Measurements from ENCODE around the gene WNT2B. TPM values are rescaled to one million over a fixed set of nuclear protein-coding genes. Genes with fewer than 3 reads are reported as not detected.

WNT2B gene
- total RNA-seq, 1 donor from 2014 or later, result 18.5 TPM

- H2AFZ ChIP-seq (ENCODE audit: low read depth, low read length), result no peak overlapping the region
- peaks cover 24% of the 10 kb centered on the region for H3K36me3 Mint-ChIP-seq (ENCODE audit: low read depth, unreplicated experiment)
- H4K20me1 ChIP-seq (ENCODE audit: insufficient read depth, low read length), result no peaks in the 10 kb centered on the region
- peak overlapping the region; percentile 31 for H3K4me3 Mint-ChIP-seq (ENCODE audit: unreplicated experiment)
- peak overlapping the region; percentile 86 for H3K27ac Mint-ChIP-seq (ENCODE audit: unreplicated experiment)
- H3K4me2 ChIP-seq (ENCODE audit: low read length), result peak overlapping the region; percentile 41
- DNase-seq (ENCODE audit: low read depth), result peak; percentile 94
- H3K9me3 Mint-ChIP-seq (ENCODE audit: unreplicated experiment), result peaks cover 5% of the 10 kb centered on the region
- H3K9me3 ChIP-seq (ENCODE audit: insufficient read depth, low read depth, low read length), result no peaks in the 10 kb centered on the region
- H3K27me3 ChIP-seq (ENCODE audit: insufficient read depth, low read length), result no peaks in the 10 kb centered on the region
- H3K79me2 ChIP-seq (ENCODE audit: insufficient read depth, low read length), result no peaks in the 10 kb centered on the region
- peak; percentile 88 for FAIRE-seq
- H3K4me1 ChIP-seq (ENCODE audit: insufficient read depth, low read length), result peaks cover 7% of the 10 kb centered on the region
- H3K36me3 ChIP-seq (ENCODE audit: insufficient read depth, low read length), result peaks cover 11% of the 10 kb centered on the region
- H3K9ac ChIP-seq (ENCODE audit: low read length), result no peak overlapping the region
- no peak overlapping the region for H3K4me3 ChIP-seq (ENCODE audit: insufficient read depth, low read depth, low read length)
- peaks cover 10% of the 10 kb centered on the region for H3K4me1 Mint-ChIP-seq (ENCODE audit: low read depth, unreplicated experiment)
- no peaks in the 10 kb centered on the region for H3K27me3 Mint-ChIP-seq (ENCODE audit: low read depth, unreplicated experiment)
- TF ChIP-seq EZH2 (IDR thresholded peaks at IDR 0.05; ENCODE audit: insufficient read depth, low read length) (no peak), CTCF (IDR thresholded peaks at IDR 0.05; ENCODE audit: insufficient read depth, low read depth, low read length) (no peak)
- H3K27ac ChIP-seq (ENCODE audit: low read depth, low read length), result no peak overlapping the region
These were observed 66.5 kb downstream of the WNT2B start for GRCh38 chr1:112575154-112575804.

GRCh38 chr1:112576240-112576639, 67.5 kb downstream of the WNT2B start:
- TF ChIP-seq EZH2 (IDR thresholded peaks at IDR 0.05; ENCODE audit: insufficient read depth, low read length) (no peak), CTCF (IDR thresholded peaks at IDR 0.05; ENCODE audit: insufficient read depth, low read depth, low read length) (no peak)
- Histone ChIP-seq H3K27me3 (ENCODE audit: insufficient read depth, low read length) (no peaks in the 10 kb centered on the region), H3K4me1 (ENCODE audit: insufficient read depth, low read length) (peaks cover 7% of the 10 kb centered on the region), H3K4me3 (ENCODE audit: insufficient read depth, low read depth, low read length) (no peak overlapping the region), H3K9me3 (ENCODE audit: insufficient read depth, low read depth, low read length) (no peaks in the 10 kb centered on the region), H3K79me2 (ENCODE audit: insufficient read depth, low read length) (no peaks in the 10 kb centered on the region), H3K27ac (ENCODE audit: low read depth, low read length) (no peak overlapping the region), H3K4me2 (ENCODE audit: low read length) (no peak overlapping the region), H3K9ac (ENCODE audit: low read length) (no peak overlapping the region), H3K36me3 (ENCODE audit: insufficient read depth, low read length) (peaks cover 11% of the 10 kb centered on the region), H2AFZ (ENCODE audit: low read depth, low read length) (no peak overlapping the region), H4K20me1 (ENCODE audit: insufficient read depth, low read length) (no peaks in the 10 kb centered on the region)
- Mint-ChIP-seq H3K9me3 (ENCODE audit: unreplicated experiment) (peaks cover 5% of the 10 kb centered on the region), H3K27me3 (ENCODE audit: low read depth, unreplicated experiment) (no peaks in the 10 kb centered on the region), H3K27ac (ENCODE audit: unreplicated experiment) (peak overlapping the region; percentile 86), H3K4me1 (ENCODE audit: low read depth, unreplicated experiment) (peaks cover 10% of the 10 kb centered on the region), H3K4me3 (ENCODE audit: unreplicated experiment) (no peak overlapping the region), H3K36me3 (ENCODE audit: low read depth, unreplicated experiment) (peaks cover 24% of the 10 kb centered on the region)
- no peak for DNase-seq (ENCODE audit: low read depth)
- FAIRE-seq, result no peak

Small RNA genes lying within 50 kb of the gene (microRNA-seq; reads per million reads assigned to microRNA genes)
- gene MIR4256, result not detected

Other genes with a start within 250 kb of the WNT2B start
- 83.0 and 91.9 TPM in 2 replicates for gene CTTNBP2NL, start 112.8 kb upstream of the WNT2B start, total RNA-seq
- gene ST7L, start 110.2 kb downstream of the WNT2B start, total RNA-seq, result 14.8 and 14.9 TPM in 2 replicates
- 170 and 171 TPM in 2 replicates for gene CAPZA1, start 110.9 kb downstream of the WNT2B start, total RNA-seq
- 121 and 147 TPM in 2 replicates for gene MOV10, start 165.7 kb downstream of the WNT2B start, total RNA-seq
- 585 and 657 TPM in 2 replicates for gene RHOC, start 198.2 kb downstream of the WNT2B start, total RNA-seq
- gene PPM1J, start 206.4 kb downstream of the WNT2B start, total RNA-seq, result 5.2 TPM in 2 replicates

All from astrocyte (in vitro differentiated cells and primary cell).